Amygdala (tissue), 56 donors: ENCODE results near the gene HABP2.

Source experiments
- DNase-seq, 56 donors: peaks; one replicate each; lab custom pipeline; 2025; lab: John Stamatoyannopoulos, UW

Gene HABP2

DNA sequence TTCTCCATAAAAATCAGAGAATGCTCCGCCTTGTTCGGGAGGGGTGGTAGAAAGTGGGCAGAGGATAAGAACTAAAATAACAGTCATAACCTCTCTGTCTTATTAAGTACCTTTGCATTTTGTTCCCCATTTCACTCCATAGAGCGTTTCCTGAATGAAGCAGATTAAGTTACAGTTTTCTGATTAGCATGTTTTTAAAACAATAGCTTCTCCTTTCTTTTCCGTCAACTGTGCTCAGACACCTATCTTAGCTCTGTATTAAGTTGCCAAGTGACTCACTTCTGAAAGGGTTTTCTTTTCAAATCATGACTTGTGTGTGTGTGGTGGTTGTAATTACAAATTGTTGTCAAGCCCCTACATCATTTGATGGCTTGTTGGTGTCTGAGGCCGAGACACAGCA is 1.4 kb downstream of the HABP2 start:
- no peak for DNase-seq

DNA sequence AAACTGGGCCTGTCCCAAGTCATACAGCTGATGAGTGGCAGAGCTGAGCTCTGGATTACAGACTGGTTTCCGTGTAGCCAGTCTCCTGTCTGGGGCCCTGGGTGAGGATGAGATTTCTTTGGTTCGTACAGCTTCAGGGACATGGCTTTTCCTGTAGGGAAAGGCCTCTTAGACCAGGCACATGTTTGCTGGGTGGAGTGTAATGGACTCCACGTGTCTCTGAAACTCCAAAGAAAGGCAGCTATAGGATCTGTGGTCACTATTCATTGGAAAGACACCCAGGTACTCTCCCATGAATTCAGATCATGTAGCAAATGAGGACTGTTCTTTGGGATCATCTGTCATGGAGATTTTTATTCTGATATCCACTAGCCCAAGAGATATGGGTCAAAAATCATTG is 2.4 kb downstream of the HABP2 start:
- DNase-seq, result no peak

DNA sequence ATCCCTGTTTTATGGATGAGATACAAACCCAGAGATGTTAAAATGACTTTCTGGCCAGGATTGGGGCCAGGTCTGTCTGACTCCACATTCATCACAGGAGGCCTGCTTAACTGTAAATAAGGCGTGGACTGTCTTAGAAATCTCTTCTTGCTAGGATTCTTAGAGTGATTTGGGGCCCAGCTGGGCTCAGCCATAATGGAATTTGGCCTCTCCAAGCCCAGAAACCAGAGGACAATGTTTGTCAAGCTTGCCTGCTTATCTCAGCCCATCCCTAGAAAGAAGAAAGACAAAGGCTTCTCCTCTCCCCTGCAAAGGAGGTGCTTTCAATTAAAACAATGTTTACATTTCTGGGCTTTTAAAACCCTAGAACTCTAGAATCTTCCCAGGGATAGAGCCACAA is 2.9 kb downstream of the HABP2 start:
- DNase-seq, result no peak

DNA sequence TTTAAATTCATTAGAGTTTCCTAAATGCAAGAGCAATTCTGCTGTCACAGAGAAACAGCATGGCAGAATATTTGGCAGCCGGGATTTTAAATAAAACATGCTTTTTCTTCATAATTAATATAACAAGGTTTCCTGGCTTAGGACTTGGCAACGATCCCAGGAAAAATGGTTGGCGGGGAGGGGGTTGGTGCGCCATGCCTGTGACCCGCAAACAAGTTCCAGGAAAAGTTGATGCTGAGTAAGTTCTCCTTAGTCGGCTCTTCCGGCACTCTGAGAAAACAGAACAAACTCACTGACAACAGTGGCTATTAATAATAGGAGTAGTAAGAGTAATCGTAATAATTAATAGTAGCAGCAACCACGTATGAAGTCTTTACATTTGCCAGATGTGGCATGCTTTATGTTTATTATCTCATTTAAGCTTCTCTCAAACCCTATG is 4.6 kb downstream of the HABP2 start:
- no peak for DNase-seq

DNA sequence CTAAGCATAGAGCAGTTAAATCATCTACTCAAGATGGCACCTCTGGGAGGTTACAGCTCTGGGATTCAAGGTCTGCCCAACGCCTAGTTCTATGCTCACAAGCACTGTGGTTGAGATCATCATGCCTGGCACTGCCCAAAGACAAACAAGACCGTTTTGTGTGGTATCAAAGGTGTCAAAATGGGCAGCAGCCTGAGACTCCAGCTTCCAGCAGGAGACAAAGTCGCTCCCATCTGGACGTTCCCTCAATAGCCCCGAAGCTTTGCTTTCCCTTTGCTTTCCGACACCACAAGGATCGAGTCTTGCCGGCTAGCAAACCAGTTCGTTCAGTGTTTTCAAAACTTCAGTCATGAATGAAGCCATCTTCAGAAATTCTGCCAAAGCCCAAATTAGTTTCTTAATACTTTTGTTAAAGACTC is 5.1 kb downstream of the HABP2 start:
- no peak for DNase-seq

DNA sequence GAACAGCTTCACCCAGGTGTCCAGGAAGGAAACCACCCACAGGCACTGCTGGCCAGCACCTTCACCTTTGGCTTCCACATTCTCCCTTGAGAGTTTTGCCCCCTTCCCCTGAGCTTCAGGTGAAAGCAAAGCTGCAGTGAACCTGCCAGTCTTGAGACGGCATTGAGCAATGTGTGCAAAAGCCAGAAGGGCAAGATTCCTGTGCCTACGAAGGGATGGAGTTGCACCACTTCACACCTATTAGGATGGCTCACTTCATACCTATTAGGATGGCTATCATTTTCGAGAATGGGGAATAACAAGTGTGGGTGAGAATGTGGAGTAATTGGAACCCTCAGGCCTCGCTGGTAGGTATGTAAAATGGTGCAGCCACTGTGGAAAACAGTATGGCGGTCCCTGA is 7.2 kb downstream of the HABP2 start:
- no peak for DNase-seq

DNA sequence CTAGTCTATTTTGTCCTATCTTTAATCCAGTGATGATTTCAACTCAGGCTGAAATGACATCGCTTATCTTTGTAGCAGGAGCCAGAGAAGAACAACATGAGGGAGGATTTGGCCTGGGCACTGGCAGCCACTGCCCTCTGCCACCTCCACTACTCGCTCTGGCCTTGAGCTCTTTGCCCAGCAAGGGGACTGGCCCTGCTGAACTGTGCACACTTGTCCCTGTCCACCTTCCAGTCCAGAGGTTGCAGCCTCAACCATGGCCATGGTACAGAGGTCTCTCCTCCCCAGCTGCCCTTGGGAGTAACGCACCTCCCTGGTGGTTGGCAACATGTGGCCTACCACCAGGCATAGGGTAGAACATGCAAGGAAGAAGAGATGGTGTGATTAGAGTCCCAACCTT is 8.4 kb downstream of the HABP2 start:
- DNase-seq, result no peak

DNA sequence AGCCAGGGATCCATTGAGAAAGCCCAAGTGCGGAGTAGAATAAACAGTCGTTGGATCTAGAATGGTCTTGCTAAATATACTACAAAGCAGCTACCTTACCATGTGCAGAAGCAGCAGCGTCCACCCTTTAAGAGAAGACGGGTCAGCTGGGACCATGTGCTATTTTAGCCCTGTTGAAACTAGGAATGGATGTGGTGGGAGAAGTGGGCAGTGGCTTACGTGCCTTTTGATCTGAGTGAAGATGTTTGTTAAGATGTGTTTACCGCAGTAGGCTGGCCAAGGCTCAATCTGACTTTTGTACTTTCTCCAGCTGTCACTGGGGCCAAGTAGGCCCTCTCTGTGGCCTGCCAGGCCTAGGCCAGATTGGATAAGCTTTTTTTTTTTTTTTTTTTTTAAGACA is 9.2 kb downstream of the HABP2 start:
- DNase-seq, result no peak

DNA sequence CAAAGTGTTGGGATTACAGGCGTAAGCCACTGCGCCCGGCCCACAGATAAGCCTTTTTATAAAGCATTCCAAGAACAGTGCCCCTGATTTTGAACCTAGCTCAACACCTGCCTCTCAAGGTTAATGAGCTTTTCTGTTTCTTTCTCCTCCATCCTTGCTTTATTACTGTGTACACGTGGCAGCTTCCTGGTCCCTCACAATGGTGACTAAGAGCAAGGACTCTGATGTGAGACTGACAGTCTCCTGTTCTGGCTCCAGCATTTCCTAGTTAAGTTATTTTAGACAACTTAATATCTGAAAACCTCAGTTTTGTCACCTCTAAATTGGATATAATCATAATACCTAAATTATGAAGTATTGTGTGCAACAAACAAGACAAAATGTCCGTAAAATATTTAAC is 9.9 kb downstream of the HABP2 start:
- no peak for DNase-seq

DNA sequence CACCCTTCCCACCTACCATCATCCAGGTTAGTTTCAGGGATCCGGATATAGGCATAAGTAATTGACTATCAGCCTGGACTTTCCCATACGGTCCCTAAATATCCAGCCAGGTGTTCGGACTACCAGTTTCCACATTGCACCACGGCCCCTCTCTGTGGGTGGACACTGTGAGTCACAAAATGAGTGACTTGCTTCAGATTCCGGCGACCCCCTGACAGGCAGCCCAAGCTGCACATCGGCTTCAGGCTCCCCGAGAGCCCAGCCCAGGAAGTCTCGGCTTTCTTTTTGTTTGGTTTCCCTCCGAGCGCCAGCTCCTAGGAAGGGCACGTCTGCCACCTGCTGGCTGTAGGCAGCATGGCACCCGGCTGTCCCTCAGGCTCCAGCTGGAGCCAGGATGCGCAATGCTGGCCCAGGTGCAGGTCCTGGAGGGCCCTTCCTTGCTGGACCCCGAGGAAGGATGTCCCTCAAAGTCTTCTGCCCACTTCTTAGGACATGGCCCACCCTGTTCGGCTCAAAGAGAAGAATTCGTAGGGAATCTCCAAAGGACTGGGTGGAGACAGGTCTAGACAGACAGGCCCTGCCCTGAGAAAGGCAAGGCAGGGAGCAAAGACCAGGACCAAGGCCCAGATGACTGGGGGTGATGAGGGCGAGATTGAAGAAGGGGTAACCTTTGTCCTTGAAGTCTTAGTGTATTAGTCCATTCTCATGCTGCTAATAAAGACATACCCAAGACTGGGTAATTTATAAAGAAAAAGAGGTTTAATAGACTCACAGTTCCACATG is 10.6 kb downstream of the HABP2 start:
- DNase-seq, result peak in 52 of 56 donors; percentile 6 to 78 (median 42)

DNA sequence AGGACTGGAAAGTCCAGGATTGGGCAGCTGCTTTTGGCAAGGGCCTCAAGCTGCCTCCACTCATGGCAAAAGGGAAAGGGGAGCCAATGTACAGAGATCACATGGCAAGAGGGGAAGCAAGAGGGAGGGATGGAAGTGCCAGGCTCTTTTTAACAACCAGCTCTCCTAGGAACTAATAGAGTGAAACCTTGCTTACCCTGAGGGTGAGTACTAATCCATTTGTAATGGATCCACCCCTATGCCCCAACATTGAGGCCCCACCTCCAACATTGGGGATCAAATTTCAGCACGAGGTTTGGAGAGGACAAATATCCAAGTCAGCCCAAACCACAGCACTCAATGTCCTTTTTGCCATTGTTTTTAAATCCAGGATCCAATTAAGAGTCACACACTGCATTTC is 12.5 kb downstream of the HABP2 start:
- DNase-seq, result no peak

DNA sequence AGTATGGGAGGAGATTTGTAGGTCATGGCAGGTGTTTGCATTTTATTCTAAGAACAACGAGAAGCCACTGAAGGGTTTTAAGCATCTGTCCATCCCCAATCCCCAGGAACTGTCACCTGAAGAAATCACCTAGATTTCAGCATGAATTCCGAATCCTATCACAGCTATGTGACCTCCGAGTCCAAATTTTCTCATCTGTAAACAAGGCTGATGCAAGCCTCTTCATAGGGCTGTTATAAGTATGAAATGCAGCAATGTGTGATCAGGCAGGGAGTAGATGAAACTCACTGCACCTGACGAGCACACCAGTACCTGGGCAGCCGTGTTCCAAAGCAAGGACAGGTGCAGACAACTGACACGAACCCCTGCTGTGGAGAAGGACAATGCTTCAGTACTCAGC is 14.0 kb downstream of the HABP2 start:
- no peak for DNase-seq

DNA sequence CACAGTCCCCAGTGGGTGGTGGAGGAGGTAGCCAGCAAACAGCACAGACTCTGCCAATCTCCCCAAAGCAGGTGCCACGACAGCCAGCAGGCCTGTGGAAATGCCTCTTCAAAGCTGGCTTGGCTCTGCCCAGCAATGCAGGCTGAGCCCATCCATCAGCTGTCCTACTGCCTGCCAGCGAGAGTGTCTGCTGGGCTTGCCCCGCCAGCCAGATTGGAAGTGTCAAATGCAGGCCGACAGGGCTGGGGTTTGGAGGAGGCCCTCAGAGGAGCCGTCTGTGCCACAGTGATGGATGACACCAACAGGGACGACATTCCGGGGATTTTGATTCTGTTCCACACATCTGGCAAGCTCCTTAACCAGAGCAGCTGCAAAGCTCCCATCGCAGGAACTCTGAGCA is 16.7 kb downstream of the HABP2 start:
- no peak for DNase-seq

DNA sequence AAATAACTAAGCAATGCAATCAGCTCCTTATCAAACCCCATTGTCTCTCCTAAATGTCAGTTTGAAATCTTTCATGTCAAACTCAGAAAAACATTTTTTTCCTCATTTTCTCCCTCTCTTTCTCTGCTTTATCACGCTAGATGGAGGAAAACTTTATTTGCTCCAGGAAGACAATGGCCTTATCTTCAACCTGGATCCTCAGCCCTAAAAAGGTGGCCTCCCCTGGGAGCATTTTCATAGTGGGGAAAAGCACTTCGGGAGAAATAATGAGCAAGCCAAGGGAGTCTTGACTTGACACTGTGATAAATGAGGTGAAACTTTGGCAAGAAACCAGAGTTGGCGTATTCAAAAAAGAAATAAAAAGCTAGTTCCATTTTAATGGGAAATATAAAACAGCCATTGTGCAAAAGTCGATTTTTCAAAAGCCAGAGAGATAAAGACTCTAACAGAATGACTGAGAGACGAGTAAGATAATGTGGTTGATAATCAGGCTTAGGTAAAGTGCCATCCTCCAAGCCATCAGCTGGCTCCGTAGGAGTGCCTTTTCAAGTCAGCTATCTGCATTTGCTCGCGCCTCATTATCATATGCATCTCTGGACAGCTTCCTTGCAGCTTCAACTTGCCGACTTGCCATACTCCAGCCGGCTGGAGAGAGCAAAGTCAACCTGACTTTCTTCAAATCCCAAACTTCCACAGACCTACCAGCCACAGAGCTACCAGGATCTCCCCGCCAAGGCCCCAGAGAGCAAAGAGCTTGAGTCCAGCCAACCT is 19.9 kb downstream of the HABP2 start:
- DNase-seq, result no peak

DNA sequence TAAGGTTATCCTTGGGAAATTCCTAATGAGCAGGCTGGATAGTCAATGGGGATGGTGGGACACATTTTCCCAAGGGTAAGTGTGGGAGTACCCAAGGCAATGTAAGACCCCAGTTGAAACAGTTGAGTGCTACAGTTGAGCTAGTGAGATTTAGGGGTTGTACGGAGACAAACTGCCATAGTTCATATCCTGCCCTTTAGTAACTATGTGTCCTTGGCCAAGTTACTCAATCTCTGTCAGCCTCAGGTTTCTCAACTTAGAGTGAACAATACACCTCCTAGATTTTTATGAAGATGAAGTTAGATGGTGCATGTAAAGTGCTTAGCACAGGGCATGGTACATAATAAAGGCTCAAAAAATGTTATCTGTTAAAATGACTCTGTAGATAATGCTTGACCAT is 20.5 kb downstream of the HABP2 start:
- DNase-seq, result no peak

DNA sequence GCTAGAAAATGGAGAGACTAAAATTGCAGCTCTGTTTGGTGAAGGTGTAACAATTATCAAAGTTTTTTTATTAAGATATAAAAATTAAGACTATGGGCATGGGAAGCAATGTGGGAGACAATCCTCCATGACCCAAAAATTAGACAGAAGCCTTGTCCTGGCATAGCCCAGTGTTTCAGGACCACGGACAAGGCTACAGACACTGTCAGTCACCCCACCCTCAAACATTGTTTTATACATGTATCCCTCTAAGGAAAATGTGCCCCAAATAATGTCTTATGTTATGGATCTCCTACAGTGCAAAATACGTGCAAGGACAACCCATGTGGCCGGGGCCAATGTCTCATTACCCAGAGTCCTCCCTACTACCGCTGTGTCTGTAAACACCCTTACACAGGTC is 24.0 kb downstream of the HABP2 start:
- DNase-seq, result no peak

DNA sequence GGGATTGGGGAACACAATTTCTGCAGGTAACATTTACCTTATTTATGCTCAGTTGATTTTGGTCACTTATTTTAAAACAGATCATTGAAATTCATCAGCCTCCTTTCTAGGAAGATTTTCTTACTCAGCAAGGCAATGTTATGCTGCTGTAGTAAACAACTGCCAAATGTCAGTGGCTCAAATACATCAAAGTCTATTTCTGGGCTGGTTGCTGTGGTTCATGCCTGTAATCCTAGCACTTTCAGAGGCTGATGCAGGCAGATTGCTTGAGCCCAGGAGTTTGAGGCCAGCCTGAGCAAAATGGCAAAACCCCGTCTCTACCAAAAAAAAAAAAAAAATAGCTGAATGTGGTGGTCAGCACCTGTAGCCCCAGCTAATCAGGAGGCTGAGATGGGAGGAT is 25.9 kb downstream of the HABP2 start:
- DNase-seq, result no peak

DNA sequence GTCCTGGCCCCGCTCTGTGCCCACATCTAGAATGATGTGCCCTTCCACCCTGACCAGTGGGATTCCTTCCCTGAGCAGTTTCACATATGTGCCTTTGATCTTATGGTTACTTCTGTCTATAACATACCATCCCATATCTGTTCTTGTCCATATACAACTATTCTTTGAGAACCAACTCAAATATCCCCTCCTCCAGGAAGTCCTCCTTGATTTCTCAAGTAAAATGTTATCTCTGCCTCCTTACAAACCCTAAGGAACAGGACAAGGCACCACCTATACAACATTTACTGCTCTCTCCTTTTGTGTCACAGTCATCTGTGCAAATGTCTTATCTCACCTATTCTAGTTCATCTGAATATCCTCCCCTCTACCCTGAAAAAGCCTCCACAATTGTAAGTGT is 28.2 kb downstream of the HABP2 start:
- DNase-seq, result no peak

DNA sequence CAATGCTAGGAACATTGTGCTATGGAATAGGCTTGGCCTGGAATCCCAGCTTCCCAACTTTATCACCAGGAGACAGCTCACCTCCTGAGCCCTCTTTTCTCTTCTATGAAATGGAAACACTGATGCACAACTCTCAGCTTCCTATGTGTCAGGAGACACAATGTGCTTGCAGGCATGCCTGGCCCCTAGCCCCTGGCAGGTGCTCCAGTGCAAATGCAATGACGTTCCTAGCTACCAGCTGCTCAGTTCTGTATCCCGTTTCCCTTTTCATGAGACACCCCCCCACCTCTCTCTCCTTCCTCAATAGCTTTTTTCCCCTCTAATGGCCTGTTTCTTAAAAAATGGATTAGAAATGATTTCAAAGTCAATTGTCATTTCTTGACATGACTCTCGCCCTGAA is 30.7 kb downstream of the HABP2 start:
- no peak for DNase-seq

DNA sequence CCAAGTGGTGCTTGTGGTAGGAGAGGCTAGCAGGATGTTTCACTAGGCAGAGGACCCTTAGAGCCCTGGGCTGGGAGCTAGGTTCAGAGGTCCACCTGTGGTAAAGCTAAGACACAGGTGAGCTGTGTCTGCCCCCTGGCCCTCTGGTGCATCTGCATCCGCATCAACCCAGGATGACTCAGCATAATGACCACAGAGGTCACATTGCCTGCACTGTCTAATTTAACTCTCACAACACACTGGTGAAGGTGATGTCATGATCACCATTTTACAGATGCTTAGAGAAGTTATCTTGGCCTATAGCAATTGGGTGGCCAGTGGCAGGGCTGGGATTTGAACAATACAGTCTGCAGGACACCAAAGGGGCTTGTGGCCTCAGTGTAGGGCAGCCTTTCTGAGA is 33.1 kb downstream of the HABP2 start:
- no peak for DNase-seq

DNA sequence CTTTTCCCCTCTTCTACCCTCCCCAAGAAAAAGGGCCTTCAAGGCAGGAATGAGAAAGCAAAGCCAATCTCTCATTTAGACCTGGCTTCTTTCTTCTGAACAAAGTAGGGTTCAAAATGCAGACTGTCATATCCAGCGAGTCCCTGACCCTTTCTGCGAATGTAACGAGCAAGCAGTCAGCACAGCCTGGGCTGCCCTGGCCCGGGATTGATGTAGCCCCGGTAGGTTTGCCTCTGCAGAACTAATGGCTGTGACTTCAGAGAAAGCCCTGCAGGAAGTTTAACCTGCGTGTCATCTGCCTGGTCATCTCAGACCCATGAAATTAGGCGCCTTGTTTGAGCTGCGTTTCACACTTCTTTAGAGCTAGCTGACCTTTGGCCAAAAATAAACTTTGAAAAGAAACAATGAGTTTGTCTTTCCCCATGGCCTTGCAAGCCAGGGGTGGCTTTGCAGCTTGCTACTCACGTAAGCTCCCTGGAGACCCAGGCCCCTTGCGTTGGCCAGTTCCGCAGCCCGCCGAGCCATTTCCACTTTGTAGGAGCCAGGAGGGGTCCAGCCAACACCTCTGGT is 36.4 kb downstream of the HABP2 start:
- no peak for DNase-seq

DNA sequence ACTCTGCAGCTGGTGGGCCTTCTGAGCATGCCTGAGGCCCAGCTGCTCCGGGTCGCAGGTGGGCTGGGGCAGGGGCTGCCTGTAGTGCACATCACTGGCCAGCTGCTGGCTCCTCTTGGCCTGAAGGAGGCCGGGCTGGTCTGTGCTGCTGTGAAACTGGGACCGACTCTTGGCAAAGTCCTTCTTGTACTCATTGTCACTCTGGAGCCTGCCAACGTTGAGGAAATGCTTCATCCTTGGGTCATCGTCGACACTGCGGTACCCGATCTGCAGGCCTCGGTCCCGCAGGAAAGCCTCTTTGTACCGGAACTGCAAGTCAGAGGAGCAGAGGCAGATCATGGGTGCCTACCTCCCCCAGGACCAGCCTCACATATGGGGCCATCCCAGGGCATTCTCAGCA is 37.7 kb downstream of the HABP2 start:
- DNase-seq, result no peak
